Mesodermal cell (in vitro differentiated cells): ENCODE results near the gene CTIF.

Source experiments
- H3K27ac ChIP-seq: 2 replicates; pipeline ENCODE4 v1.7.0; 2013; ENCODE audit warnings: mild to moderate bottlenecking, low read depth, low read length, moderate library complexity; ENCODE audit not compliant: severe bottlenecking
- H3K36me3 ChIP-seq: 2 replicates; pipeline ENCODE4 v1.7.1; 2013; ENCODE audit warnings: mild to moderate bottlenecking, low read length, moderate library complexity; ENCODE audit not compliant: control insufficient read depth, insufficient read depth
- H3K4me1 ChIP-seq: one replicate; pipeline ENCODE4 v1.7.1; 2013; ENCODE audit warnings: mild to moderate bottlenecking, low read length; ENCODE audit not compliant: insufficient read depth, control insufficient read depth, poor library complexity, severe bottlenecking
- H3K4me3 ChIP-seq: 2 replicates; pipeline ENCODE4 v1.7.0; 2013; ENCODE audit warnings: low read length, control low read depth, mild to moderate bottlenecking; ENCODE audit not compliant: insufficient read depth, poor library complexity, severe bottlenecking; ENCODE audit errors: extremely low read depth
- H3K9me3 ChIP-seq: 2 replicates; pipeline ENCODE4 v1.7.1; 2013; ENCODE audit warnings: mild to moderate bottlenecking, low read length, moderate library complexity; ENCODE audit not compliant: control insufficient read depth
- WGBS, 2 experiments: methylation state at CpG; one replicate each; pipeline ENCODE4 v1.1.5; 2013; ENCODE audit warnings: missing lambda C conversion rate in 2 of 2; ENCODE audit not compliant: insufficient coverage in 2 of 2; 5-methylcytosine and 5-hydroxymethylcytosine counted together

The CTIF gene

DNA sequence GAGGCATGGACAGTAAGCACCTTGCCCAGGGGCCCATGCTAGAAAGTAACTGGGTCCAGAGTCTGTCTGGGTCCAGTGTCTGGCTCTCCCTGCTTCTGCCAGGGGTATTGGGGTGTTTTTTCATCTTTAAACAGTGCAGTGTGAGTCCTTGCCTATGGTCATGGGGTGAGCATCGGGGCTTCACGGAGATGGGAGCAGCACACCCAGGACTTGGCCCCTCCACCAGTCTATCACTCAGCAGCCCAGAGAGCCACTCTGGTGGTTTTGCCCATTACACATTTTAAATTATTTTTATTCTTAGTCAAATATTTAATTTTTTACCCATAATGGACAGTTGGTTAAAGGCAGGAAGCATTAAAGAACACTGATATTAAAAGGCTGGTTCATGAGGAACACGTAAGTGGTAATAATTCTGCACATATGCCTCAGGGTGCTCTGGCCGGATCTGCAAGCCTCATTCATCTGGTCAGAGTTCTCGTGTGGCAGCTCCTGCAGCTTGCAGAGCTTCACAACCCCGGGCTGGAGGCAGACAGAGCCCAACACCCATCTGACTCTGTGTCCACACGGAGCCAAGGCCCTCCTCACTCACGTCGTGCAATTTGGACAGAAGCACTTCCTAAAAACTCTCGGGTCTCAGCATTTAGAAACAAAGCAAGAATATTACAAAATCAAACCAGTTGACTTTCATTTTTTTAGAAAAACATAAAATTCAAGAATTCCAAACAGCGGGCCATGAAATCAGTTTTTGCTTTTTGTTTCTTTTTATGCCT lies 204.1 kb downstream of the CTIF start:
- 72 to 79% methylated on average over 5 to 10 of the region's 11 CpGs for WGBS, 2 experiments
- no peak overlapping the region for H3K27ac ChIP-seq
- peaks cover 4% of the 10 kb centered on the region for H3K4me1 ChIP-seq
- H3K4me3 ChIP-seq, result no peak overlapping the region
- H3K9me3 ChIP-seq, result no peaks in the 10 kb centered on the region
- H3K36me3 ChIP-seq, result no peaks in the 10 kb centered on the region

DNA sequence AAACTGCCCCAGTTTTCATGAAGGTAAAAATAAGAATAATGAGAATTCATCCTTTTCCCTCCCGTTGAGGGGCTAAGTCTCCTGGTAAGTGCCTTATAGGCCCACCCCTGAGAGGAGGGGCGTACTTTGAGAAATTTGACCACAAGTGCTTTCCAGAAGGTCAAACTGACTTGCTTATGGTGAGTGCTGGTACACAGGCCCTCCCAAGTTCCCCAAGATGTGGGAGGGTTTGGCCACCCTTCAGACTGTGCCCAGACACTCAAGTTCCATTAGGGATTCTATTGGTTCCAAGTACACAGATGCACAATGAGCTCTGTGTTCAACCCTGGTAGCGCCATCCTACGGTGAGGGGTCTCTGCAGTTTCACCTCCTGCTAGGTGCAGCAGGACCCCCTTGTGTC lies 205.1 kb downstream of the CTIF start:
- H3K27ac ChIP-seq, result no peak overlapping the region
- no peak overlapping the region for H3K4me3 ChIP-seq
- H3K4me1 ChIP-seq, result peaks cover 4% of the 10 kb centered on the region
- H3K9me3 ChIP-seq, result no peaks in the 10 kb centered on the region
- 94 to 100% methylated on average over 1 to 3 of the region's 4 CpGs for WGBS, 2 experiments
- no peaks in the 10 kb centered on the region for H3K36me3 ChIP-seq

GRCh38 chr18:48745293-48745692 lies 206.5 kb downstream of the CTIF start:
- H3K4me1 ChIP-seq, result peaks cover 4% of the 10 kb centered on the region
- 81 to 93% methylated on average over 2 of the region's 3 CpGs for WGBS, 2 experiments

DNA sequence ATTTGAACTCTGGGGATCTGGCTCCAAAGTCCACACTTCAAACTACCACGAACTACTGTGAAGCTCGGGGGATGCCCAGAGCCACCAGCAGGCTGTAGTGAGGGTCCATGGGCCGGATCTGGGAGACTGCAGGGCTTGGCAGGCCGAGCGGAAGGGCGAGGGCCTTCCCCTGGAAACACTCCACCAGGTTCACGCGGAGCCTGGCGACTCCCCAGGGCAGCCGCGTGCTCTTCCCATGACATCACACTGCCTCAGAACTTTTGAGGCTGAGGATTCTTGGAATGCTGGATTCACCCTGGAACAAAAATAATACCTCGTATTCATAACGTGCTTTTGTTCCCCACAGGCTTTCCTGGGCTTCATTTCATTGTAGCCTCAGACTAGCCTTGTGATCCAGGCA lies 210.9 kb downstream of the CTIF start:
- Histone ChIP-seq H3K36me3 (no peaks in the 10 kb centered on the region), H3K4me1 (peaks cover 5% of the 10 kb centered on the region), H3K9me3 (no peaks in the 10 kb centered on the region), H3K27ac (peak overlapping the region; percentile 2), H3K4me3 (no peak overlapping the region)
- 94 to 95% methylated on average over 13 of the region's 13 CpGs for WGBS, 2 experiments

More at GRCh38 chr18:48745293-48745692, 206.5 kb downstream of the CTIF start:
- Histone ChIP-seq H3K4me3 (no peak overlapping the region), H3K9me3 (no peaks in the 10 kb centered on the region), H3K36me3 (no peaks in the 10 kb centered on the region), H3K27ac (no peak overlapping the region)

GRCh38 chr18:48750485-48751175 lies 211.8 kb downstream of the CTIF start:
- Histone ChIP-seq H3K27ac (peak overlapping the region; percentile 19), H3K36me3 (no peaks in the 10 kb centered on the region), H3K4me1 (peaks cover 5% of the 10 kb centered on the region), H3K9me3 (no peaks in the 10 kb centered on the region), H3K4me3 (no peak overlapping the region)
- 85 to 93% methylated on average over 7 to 10 of the region's 11 CpGs for WGBS, 2 experiments

GRCh38 chr18:48751727-48752468 lies 213.1 kb downstream of the CTIF start:
- peaks cover 3% of the 10 kb centered on the region for H3K9me3 ChIP-seq
- H3K4me1 ChIP-seq, result peaks cover 5% of the 10 kb centered on the region
- no peak overlapping the region for H3K4me3 ChIP-seq
- peaks cover under 1% of the 10 kb centered on the region for H3K36me3 ChIP-seq
- H3K27ac ChIP-seq, result no peak overlapping the region
- WGBS, 2 experiments, result 87 to 88% methylated on average over 6 to 8 of the region's 8 CpGs

- WGBS, 2 experiments, result 100% methylated on average over 8 of the region's 8 CpGs
- H3K27ac ChIP-seq, result no peak overlapping the region
- peaks cover 3% of the 10 kb centered on the region for H3K36me3 ChIP-seq
- H3K9me3 ChIP-seq, result peaks cover 3% of the 10 kb centered on the region
- H3K4me1 ChIP-seq, result peaks cover 5% of the 10 kb centered on the region
- H3K4me3 ChIP-seq, result no peak overlapping the region
Observed at GRCh38 chr18:48752478-48752877, 213.6 kb downstream of the CTIF start.

DNA sequence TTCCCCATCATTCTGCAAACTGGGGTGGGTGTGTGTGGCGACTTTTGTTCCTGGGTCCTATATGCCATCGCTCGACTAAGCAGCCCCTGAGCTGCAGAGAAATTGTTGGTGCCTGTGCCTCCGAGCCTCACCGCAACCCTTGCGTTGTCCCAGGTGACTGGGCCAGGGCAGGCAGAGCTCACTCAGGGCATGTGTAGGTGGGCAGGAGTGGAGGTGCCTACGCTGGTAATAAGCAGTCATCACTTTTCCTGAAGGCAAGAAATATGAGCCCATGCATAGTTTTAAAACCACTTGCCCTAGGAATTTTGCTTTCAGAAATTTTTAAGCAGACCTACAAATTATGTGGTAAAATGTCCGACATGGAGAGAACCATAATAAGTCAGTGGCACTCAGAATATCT lies 214.1 kb downstream of the CTIF start:
- no peak overlapping the region for H3K27ac ChIP-seq
- WGBS, 2 experiments, result 91 to 97% methylated on average over 6 to 7 of the region's 8 CpGs
- peaks cover 3% of the 10 kb centered on the region for H3K9me3 ChIP-seq
- H3K4me3 ChIP-seq, result no peak overlapping the region
- peaks cover 5% of the 10 kb centered on the region for H3K4me1 ChIP-seq
- peaks cover 7% of the 10 kb centered on the region for H3K36me3 ChIP-seq

GRCh38 chr18:48753691-48754090 lies 214.9 kb downstream of the CTIF start:
- Histone ChIP-seq H3K4me3 (no peak overlapping the region), H3K4me1 (peaks cover 5% of the 10 kb centered on the region), H3K36me3 (peaks cover 15% of the 10 kb centered on the region), H3K27ac (no peak overlapping the region), H3K9me3 (peaks cover 3% of the 10 kb centered on the region)
- WGBS, 2 experiments, result 90 to 94% methylated on average over 9 to 11 of the region's 11 CpGs

- no peak overlapping the region for H3K27ac ChIP-seq
- H3K4me1 ChIP-seq, result peaks cover 5% of the 10 kb centered on the region
- no peak overlapping the region for H3K4me3 ChIP-seq
- peaks cover 3% of the 10 kb centered on the region for H3K9me3 ChIP-seq
- 92 to 98% methylated on average over 4 to 5 of the region's 5 CpGs for WGBS, 2 experiments
- peaks cover 22% of the 10 kb centered on the region for H3K36me3 ChIP-seq
Observed at GRCh38 chr18:48754559-48754958, 215.7 kb downstream of the CTIF start.
